Dedifferentiated amniotic fluid mesenchymal stem cell (primary cell): ENCODE measurements around the gene MUC2.
A peak's percentile ranks its signal among the peaks of the same experiment; 100 is the strongest.

Source experiments
- DNase-seq: peaks from one replicate; pipeline ENCODE4 v3.0.0-alpha.2; 2016; ENCODE audit errors: extremely low spot score

MUC2 gene

GRCh38 chr11:1051356-1052132 is 23.1 kb upstream of the MUC2 start:
- no peak for DNase-seq

GRCh38 chr11:1052133-1053011 is 22.3 kb upstream of the MUC2 start:
- no peak for DNase-seq

GRCh38 chr11:1053121-1053901 is 21.4 kb upstream of the MUC2 start:
- no peak for DNase-seq

- DNase-seq, result no peak
These were observed 20.2 kb upstream of the MUC2 start for GRCh38 chr11:1054143-1055108.

- no peak for DNase-seq
These were observed 19.5 kb upstream of the MUC2 start for GRCh38 chr11:1055109-1055703.

GRCh38 chr11:1055990-1056771 is 18.5 kb upstream of the MUC2 start:
- no peak for DNase-seq

- no peak for DNase-seq
These were observed 16.9 kb upstream of the MUC2 start for GRCh38 chr11:1057806-1058205.

- DNase-seq, result no peak
These were observed 14.9 kb upstream of the MUC2 start for GRCh38 chr11:1059759-1060158.

- DNase-seq, result no peak
These were observed 14.3 kb upstream of the MUC2 start for GRCh38 chr11:1060410-1060809.

- DNase-seq, result peak; percentile 87
These were observed 13.6 kb upstream of the MUC2 start for GRCh38 chr11:1060852-1061616.

- no peak for DNase-seq
These were observed 12.4 kb upstream of the MUC2 start for GRCh38 chr11:1062075-1062820.

- no peak for DNase-seq
These were observed 10.5 kb upstream of the MUC2 start for GRCh38 chr11:1064167-1064566.

- no peak for DNase-seq
These were observed 6.7 kb upstream of the MUC2 start for GRCh38 chr11:1067812-1068496.

- no peak for DNase-seq
These were observed 4.9 kb upstream of the MUC2 start for GRCh38 chr11:1069740-1070139.

- no peak for DNase-seq
These were observed 3.8 kb upstream of the MUC2 start for GRCh38 chr11:1070594-1071462.

GRCh38 chr11:1071571-1072115 is 3.0 kb upstream of the MUC2 start:
- DNase-seq, result no peak
